ENCODE measurements around the gene TNNT2. TPM values are rescaled to one million over a fixed set of nuclear protein-coding genes. Genes with fewer than 3 reads are reported as not detected.

TNNT2 gene
- polyA plus RNA-seq (2013, experiment 1 of 2; ENCODE audit: insufficient read length): 5.5 TPM
- polyA plus RNA-seq (2013, experiment 2 of 2; ENCODE audit: insufficient read length): 5.0 TPM

DNA sequence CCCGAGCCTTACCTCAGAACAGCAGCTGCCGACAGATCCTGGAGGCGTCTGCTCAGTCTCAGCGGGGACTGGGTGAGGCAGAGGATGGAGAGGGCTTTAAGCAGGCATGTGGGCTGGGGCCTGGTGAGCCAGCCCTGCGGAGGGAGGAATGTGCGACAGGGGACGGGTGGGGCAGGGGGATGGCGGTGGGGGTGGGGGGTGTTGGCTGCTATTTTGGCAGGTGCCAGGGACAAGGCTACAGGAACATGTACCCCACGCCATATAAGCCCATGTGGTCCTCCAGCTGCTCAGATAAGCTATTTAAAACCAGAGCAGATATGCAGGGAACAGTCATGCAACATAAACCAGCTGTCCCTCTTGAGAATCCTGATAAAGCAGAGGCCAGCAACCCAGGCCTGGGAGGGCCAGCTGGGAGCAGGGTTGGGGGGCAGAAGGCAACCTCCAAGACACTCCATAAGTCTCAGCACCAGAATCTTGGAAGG lies at the start of gene TNNT2:
TSS of gene TNNT2 (minus strand) at position 70 of the 482 bp plus-strand sequence. CDS start 4,426 bp downstream, outside the sequence.
- no peak for DNase-seq

DNA sequence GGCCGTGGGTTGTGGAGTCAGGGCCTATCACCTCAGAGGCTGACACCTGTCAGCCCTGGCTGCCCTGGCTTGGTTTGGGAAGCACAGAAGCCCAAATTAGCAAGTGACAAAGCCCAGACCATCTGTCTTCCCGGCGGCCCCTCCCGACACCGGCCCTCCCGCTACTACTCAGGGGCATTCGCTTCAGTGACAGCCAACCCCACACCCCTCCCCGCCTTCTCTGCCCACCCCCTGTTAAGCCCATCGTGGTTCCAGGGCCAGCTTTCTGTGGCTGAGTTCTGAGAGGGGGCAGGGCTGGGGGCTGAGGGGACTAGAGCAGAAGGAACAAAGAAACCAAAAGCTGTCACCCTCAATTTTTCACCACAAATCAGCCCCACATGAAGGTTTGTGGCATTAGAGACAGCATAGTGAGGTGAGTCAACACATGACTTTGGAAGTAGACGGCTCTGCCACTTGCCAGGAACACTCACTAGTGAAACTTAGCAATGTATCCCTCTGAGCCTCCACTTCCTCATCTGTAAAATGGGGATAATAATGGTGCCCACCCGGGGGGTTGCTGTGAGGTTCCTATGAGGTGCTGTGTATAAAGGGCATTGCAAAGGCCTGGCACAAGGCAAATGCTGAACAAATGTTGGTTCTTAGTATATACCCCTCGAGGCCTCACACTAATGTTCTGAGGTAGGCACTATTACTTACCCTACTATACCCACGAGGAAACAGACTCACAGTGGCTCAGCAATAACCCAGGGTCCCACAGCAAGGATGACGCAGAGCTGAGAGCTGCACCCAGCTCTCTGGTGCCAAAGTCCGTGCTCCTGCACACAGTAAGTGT lies 49.2 kb upstream of the TNNT2 start:
- no peak for DNase-seq

DNA sequence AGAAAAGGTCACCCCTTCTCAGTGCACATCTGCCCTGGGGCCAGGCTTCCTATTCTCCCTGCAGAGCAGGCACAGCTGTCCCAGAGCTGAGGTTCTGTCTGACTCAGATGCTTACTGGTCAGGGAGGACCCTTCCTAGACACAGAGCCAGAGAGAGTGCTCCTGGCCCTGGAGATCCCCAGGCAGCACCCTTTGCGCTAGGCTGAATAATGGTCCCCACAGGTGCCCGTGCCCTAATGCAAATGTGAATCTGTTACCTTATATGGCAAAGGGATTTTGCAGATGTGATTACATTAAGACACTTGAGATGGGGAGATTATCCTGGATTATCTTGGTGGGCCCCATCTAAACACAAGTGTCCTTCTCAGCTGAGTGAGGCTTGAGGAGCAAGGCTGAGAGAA lies 46.7 kb upstream of the TNNT2 start:
- no peak for DNase-seq

DNA sequence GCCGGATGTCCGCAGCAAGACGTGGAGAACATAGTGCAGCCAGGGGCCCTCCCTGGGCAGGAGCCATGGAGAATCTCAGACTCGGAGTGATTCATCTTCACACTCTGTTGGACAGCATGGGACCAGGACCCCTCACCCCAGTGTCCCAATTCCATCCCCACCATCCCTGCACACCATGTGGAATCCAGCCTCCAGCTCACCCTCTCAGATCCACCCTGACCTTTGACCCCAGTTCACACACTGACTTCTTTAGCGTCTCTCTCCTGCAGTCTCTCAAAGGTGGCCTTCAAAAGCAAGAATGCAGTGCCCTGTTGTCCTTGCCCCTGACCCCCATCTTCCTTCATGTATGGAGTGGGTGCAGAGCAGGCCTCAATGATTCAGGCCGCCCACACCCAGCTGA lies 46.2 kb upstream of the TNNT2 start:
- no peak for DNase-seq

DNA sequence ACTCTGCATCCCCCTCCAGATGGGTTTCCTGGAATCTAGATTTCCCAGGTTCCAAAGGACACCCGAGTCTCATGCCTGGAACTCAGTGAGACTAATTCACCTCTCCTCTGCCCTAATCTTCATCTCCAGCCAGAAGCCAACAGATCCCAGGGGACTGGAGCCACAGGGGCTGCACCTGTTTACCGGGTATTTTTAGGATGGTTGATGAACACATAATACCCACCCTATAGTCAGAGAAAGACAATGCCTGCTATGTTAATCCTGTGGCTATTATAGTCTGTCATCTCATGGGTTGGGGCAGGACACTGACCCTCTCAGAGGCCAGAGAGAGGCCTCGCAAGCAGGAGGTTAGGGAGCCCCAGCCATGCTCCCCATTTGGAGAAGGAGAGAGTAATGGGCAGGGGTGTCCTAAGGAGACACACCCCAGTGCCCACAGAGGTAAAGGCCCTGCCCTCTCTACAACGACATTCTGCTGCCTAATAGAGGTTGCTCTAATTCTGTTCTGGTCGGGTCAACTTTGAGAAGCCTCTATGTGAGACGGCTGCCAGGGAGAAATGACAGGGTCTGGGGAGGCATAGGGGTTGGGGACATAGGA lies 45.1 kb upstream of the TNNT2 start:
- no peak for DNase-seq

DNA sequence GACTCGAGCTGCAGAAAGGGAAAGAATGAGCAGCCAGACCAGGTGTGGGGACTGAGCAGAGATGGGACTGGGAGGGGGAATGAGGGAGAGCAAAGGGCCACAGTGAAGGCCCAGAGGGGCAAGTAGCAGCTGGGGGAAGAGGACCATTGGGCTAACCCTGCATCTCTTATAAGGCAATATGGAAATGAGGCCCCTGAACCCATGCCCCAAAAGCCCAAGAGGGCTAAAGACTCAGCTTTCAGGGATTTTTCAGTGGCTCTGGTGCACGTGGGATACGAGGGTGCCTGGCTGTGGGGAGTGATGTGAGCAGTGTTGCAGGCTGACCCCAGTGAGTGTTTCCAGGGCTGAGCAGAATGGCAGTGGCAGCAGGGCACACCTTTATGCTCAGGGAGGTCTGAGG lies 44.5 kb upstream of the TNNT2 start:
- no peak for DNase-seq

DNA sequence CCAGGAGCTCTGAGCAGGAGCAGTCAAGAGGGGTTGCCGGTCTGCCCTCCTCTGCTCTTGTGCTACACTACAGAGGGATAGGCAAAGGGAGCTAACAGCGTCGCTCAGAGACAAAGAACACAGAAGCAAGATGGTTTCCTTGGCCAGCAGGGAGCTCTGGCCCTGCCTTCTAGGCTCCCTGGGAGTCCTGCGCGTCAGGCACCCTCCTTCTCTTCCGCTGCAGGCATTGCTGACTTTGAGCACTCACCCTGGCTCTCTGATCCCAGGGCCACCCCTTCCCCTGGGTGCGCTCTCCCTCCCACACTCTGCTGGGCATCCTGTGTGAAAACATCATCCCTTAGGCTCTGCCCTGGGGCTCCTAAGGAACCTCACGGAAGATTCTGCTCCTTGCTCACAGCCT lies 43.6 kb upstream of the TNNT2 start:
- no peak for DNase-seq

DNA sequence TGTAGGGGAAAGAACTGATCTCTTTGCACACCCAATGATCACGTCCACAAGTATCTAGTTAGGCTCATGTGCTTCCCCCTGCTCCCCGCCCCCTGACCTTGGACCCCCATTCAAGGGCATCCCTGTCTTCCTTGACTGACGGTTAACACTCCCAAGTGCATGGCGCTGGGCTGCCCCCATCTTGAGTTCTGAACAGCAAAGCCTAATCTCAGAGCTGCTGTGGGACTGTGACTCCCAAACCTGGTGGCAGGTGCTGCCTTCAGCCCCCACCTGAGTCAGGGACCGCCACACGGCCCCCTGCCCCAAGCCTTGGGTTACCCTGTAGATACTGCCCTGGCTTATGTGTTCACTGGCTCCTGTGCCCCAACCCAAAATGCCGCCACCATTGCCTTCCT lies 43.1 kb upstream of the TNNT2 start:
- DNase-seq: no peak

DNA sequence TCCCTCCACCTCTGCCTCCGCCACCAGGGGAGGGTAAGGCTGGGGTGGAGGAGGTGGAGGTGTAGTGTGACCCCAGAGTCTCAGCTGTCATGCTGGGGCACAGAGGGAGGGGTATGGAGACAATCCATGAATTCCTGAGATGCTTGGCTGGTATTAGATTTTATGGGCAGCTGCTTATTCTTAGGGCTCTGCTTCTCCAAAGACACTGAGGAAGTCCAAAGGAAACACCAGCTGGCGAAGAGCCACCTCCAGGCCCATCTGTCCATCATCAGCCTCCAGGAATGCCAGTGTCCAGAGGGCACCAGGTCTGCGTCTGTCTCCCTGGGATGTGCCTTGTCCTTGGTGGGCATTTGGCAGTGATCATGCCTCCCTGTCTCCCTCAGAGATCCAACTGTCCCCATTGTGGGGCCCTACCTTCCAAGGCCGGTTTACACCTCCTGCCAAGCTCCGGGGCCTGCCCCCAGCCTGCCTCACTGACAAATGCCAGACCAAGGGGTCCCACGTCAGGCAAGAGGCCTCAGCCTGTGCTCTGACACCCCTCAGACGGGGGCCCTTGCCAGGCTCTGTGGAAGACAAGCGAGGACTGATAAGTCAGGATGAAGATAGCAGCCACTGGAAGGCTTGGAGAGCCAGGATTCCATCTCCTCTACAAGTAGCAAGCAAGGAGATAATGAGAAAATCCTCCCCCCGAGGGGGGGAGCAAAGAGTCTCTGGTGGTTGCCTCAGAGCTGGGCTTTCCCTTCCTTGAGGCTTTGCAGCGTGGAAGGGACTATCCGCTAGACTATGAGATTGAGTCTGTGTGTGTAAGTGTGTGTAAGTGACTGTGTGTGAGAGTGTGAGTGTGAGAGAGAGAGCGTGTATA lies 42.5 kb upstream of the TNNT2 start:
- DNase-seq: no peak

DNA sequence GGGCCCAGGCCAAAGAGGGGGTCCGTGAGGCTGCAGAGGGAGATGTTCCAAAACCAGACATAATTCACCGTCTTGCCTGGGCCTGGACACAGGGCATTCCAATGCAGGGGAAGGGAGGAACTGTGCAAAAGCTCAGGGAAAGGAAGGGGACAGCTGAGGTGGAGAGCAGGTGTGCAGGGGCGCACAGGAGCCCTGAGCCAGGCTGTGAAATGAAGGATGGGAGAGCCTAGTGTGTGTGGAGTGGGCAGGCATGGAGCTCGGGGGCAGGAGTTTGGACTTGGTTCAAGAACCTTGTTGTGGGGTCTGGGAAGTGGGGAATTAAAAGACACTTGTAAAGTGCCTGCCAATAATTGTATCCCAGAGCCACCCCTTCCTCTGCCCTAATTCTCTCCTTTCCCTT lies 41.8 kb upstream of the TNNT2 start:
- no peak for DNase-seq

DNA sequence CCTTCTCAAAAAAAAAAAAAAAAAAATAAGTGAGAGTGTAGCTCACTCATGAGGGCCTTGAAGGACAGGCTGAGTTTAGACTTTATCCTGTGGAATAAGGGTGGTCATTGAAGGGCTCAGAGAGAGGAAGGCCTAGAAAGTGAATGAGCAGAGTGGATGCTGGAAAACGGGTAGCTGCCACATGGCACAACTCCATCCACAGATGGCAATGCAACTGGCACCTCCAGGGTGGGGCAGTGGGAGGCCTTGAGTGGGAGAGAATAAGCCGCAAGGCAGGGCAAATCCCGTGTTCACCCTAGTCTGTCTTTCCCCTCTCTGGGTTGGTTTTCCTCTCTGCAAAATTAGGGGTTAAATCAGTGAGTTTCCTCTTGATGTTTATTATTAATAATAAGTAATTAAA lies 41.0 kb upstream of the TNNT2 start:
- DNase-seq: no peak

DNA sequence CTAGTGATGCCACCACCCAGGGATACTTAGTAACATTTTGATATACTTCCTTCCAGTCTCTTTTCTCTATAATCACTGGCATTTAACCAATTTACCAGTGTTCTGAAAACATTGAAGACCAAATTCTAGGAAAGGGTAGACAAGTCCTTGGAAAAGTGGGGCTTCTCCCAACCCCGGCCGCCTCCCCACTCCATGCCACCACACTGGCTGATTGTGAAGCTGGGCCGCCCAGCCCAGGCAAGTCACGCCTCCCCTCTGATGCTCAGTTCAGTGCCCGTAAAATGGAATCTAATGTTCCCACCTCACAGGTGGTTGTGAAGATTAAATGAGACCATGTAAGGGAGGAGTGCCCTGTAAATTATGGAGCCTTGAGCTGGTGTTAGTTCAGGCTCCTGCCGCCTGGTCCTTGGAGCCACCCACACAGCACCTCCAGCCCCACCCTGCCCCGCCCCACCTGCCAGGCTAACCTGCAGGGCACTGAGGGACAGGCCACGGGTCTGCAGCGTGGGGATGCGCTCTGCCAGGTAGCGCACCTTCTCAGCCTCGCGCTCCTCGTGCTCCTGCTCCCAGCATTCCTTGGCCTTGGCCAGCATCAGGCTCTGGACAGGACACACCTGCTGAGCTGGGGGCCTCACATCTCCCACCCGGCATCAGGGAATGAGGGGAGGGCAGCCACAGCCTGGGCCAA lies 36.7 kb upstream of the TNNT2 start:
- no peak for DNase-seq

DNA sequence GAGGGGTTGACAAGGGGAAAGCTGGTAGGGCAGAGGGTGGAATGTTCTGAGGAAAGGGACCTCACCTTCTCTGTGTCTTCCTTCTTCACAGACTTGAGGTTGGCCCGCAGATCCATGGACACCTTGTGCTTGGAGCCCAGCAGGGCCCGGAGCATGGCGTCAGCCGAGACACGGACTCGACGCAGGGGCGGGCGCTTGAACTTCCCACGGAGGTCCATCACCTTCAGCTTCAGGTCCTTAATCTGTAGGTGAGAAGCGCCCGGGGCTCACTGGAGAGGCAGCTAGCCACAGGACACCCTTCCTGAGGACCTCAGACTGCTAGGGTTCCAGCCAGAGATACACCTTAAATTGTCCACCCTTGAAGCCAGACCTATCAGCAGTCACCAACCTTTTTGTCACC lies 33.8 kb upstream of the TNNT2 start:
- no peak for DNase-seq

DNA sequence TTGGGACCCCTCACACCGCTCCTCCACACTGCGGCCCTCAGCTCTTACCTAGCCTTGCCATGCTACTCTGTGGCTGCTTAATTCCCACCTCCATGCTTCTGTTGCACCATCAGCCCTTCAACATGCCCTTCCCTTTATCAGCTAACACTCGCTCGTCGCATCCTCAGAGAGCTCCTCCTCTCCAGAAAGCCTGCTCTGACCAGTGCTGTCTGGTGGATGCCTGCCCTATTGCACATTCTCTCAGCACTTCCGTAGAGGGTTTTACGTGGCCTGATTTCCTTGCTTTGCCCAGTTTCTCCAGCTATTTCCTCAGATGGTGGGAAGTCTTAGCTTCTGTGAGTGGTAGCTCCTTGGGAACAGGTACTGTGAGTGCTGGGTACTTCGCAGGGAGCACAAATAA lies 32.0 kb upstream of the TNNT2 start:
- no peak for DNase-seq

DNA sequence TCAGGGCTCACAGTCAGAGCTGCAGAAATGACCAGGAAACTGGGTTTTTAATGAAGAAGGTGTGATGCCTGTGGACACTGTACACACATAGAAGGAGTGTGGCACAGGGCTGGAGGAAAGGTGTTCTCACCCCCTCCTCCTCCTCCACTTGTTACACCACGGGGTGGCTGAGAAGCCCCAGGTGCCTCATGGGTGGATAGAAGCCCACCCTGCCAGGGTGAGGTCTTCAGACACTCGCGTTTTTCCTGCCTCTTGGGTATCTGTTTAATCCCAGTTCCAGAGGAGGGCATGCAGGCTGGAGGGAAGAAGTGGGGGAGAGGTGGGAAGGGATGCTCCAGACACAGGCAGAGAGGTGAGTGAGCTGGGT lies 31.3 kb upstream of the TNNT2 start:
- DNase-seq: no peak

DNA sequence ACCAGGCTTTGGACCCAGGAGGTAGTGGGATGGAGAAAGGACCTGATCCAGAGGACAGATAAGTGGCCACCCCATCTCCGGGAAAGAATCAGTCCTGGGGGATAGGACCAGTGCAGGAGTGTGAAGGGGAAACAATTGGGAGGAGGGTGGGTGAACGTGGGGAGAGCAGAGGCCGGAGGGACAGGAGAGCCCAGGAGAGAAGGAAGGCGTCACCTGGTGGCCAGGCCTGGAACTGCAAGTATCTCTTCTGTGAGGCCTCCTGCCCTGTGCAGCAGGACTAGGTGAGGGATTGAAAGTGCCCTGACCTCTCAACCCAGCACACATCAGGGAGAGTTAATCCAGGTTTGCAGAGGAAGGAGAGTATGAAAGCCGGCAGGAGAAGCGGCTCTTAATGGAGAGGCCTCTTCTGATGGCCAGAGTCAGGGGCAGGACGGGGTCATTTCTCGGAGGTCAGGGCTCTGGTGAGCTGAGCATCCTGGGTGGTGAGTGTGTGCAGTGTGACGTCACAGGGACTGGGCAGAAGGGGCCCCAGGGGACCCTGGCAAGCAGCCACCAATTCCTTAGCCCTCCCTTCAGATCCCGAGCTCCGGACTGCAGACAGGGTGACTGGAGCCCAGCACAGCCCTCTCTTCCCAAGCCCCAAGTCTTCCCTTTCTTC lies 30.8 kb upstream of the TNNT2 start:
- DNase-seq: peak; percentile 72

DNA sequence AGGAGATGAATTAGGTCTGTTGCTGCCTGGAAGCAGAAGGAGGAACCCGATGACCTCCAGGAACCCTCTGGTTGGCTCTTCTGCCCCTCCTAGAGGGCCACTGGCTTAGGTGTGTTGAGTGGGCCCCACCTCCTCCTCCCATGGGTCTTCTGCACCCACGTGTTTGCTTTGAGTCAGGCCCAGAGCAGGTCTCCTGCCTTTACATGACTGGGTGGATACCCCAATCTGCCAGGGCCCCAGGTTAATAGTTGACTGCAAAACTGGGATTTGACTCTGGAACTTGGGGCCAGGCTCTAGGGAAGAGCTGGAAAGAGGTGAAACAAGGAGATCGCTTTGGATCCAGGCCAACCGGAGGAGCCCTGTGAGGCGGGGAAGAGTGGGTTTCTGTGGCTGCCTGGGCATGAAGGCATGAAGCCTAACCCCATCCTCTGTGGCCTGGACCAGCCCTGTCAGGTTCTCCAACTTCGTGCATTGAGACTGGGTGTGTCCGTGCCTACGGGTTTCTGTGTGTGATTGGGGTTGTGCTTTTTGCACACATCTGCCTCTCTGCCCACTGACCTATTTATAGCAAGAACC lies 29.4 kb upstream of the TNNT2 start:
- DNase-seq: no peak

DNA sequence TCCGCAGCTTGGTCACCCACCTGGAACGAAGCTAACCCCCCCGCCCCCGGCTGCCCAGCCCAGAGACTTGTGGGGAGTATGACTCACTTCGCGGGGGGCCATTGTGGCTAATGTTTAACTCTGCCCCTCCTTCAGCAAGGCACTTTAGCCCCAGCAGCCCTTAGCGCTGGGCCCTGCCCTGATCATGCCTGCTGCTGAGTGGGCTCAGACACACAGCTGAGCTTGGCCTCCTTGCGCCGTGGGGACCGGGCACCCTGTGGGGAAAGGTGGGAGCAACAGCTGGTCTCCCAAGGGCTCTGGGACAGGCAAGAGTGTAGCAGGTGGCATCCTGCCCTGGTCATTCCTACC lies 28.0 kb upstream of the TNNT2 start:
- DNase-seq: no peak

DNA sequence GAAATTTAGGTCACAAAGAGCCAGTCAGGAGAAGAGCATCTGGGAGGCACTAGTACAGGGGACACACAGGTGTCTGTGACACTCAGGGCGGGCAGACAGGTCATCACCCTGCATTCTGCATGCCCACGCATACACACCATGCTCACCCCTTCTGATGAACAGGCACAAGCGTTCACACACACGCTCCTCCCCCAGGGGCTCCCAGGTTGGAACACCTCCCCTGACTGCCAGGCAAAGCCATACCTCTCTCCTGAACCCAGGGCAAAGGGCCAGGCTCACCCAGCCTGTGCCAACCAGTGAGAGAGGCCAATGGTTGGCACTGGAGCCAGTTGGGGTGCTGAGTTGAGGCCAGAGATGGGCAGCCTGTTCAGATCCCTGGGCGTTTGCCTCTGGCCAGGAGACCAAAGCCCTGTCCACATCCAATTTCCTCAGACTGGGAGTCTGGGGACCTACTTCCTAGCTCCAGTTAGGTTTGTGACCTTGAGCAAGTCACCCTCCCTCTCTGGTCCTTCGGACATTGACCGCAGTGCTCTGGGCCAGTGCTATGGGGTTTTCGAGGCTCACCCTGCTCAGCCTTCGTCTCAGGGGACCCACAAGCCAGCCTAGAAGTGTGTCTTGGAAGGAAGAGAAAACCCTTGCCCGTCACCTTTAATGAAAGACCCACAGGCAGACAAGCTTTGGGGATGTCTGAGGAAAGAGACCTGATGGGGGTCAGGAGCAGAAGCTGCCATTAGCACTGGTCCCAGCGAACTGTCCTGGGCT lies 27.4 kb upstream of the TNNT2 start:
- no peak for DNase-seq

DNA sequence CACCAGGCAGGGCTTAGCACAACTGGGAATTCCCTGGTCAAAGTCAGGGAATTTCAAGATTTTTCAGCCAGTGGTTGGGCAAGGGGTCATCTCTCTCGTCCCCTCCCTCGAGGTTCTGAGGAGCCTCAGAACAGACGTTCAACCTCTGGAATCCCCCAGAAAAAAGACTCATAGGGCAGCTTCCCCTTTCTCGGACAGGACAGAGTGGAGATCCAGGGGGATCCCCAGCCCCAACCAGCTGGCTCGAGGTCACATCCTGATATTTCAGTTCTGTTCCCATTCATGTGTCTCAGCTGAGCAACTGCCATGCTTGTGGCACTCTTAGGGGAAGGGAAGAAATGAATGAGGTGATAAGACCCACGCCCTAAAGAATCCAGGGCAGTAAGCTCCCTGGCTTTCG lies 26.6 kb upstream of the TNNT2 start:
- no peak for DNase-seq

DNA sequence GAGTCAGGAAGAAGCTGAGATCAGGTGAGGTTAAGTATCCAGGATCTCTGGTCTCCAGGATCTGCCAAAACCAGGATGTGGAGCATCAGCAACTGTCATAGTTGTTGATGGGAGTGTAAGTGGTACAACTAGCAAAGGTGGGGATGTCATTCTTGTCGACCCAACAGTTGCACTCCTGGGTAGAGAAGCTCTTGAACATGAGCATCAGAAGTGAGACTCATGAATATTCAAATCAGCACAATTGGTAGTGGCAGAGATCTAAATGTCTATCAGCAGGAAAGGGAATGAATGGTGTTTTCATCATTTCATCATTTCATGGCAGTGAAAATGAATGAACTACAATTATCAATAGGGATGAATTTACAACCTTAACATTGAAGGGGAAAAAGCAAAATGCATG lies 25.9 kb upstream of the TNNT2 start:
- no peak for DNase-seq

All from fibroblast of skin of abdomen (primary cell).